Body of pancreas (tissue), 4 donors: ENCODE data around the gene ICE1. TPM values are rescaled to one million over a fixed set of nuclear protein-coding genes. Genes with fewer than 3 reads are reported as not detected.
"Not testable (repeated sequence)": the region's sequence is repeated elsewhere in the genome, so short reads cannot be mapped to it uniquely, and the experiment has no call there.

Experiments
- ATAC-seq: fragments of 150-250 bp; one replicate; pipeline ENCODE4 v1.9.1; 2016
- DNase-seq, 4 donors: peaks; one replicate each; pipeline ENCODE4 v3.0.0-alpha.2; 2019
- H3K27ac ChIP-seq, 4 donors: fragments of 200-600 bp; sonication (generic); 1 replicate in 3 of 4; 2 replicates in 1 of 4; pipeline versions ENCODE4 v1.5.1 to v1.6.1; 2016 to 2019; ENCODE audit warnings: mild to moderate bottlenecking in 1 of 4, mixed read lengths in 1 of 4, moderate library complexity in 1 of 4
- H3K27me3 ChIP-seq, 2 donors: fragments of 200-600 bp; sonication (generic); one replicate each; pipeline ENCODE4 v1.6.0; 2016; ENCODE audit warnings: mild to moderate bottlenecking in 1 of 2
- H3K36me3 ChIP-seq, 2 donors: fragments of 200-600 bp; sonication (generic); replicated peaks in 1 of 2; 2 replicates each; pipeline ENCODE4 v1.5.1; 2016; ENCODE audit warnings: low read depth in 2 of 2; ENCODE audit not compliant: insufficient read depth in 1 of 2
- H3K4me1 ChIP-seq: fragments of 200-600 bp; sonication (generic); one replicate; pipeline ENCODE4 v1.6.0; 2016
- H3K4me3 ChIP-seq, 2 donors: fragments of 200-600 bp; sonication (generic); 1 replicate in 1 of 2; 2 replicates in 1 of 2; pipeline ENCODE4 v1.5.1; 2016 to 2019
- H3K9me3 ChIP-seq, 3 donors: fragments of 200-600 bp; sonication (generic); 1 replicate in 2 of 3; 2 replicates in 1 of 3; pipeline ENCODE4 v1.5.1; 2016
- POLR2A ChIP-seq, 3 donors: fragments of 450-650 bp; IDR thresholded peaks; one replicate each; pipeline ENCODE4 v1.6.1; 2016; ENCODE audit warnings: antibody characterized with exemption in 3 of 3, mild to moderate bottlenecking in 2 of 3
- WGBS, 2 donors: methylation state at CpG; one replicate each; pipeline ENCODE4 v1.1.5; 2017; 5-methylcytosine and 5-hydroxymethylcytosine counted together
- intact Hi-C: fragments of 100-400 bp; cut with DNase I; formaldehyde crosslinking; loops from one replicate; pipeline ENCODE4 v1.15.1; 2023
- total RNA-seq, 2 donors: library from RNA; depleted of rRNA; stranded (reverse); fragments of >200 nt; gene quantifications; one replicate each; pipeline ENCODE4 v1.1.0, GENCODE V29; 2016
- TF ChIP-seq, protein P1 (sequence below), 7 experiments: fragments of 450-650 bp in 4 of 7; fragments of 200-600 bp in 3 of 7; sonication (generic) in 3 of 7; IDR thresholded peaks; one replicate each; pipeline ENCODE4 v1.5.1; 2016 to 2019; ENCODE audit warnings: antibody characterized with exemption in 7 of 7

Gene ICE1
- total RNA-seq, 2 donors from 2014 or later: 13.5 to 15.6 TPM

DNA sequence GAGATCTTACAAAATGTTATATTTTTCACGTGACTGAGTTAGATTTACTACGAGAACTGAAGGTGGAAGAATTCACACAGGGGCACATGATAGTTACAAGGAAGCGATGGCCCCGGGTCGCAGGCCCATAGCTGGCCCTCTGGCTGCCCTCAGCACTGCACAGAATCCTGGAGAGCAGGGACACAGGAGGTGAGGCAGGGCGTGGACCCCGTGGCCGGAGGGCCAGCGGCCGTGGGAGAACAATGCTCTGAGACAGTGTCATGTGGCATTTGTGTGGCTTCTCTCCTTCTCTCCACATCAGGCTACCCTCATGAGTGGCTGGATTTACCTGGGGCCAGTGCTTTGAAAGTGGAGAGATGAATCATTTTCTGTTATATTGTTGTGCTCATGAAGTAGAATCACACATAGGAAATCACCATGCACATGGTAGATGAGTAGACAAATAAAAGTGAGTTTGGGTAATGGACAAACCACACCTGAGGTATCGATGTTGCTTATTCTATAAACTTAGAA is 89.5 kb downstream of the ICE1 start:
- 82 to 83% methylated on average over 11 of the region's 11 CpGs for WGBS, 2 donors
- ATAC-seq (no peak), DNase-seq (no peak)
- Histone ChIP-seq H3K27ac (no peak overlapping the region), H3K9me3 (no peaks in the 10 kb centered on the region), H3K4me1 (no peaks in the 10 kb centered on the region), H3K4me3 (no peak overlapping the region), H3K27me3 (no peaks in the 10 kb centered on the region), H3K36me3 (no peaks in the 10 kb centered on the region)
- TF ChIP-seq POLR2A (IDR thresholded peaks at IDR 0.05): no peak
- TF ChIP-seq, protein P1, sequence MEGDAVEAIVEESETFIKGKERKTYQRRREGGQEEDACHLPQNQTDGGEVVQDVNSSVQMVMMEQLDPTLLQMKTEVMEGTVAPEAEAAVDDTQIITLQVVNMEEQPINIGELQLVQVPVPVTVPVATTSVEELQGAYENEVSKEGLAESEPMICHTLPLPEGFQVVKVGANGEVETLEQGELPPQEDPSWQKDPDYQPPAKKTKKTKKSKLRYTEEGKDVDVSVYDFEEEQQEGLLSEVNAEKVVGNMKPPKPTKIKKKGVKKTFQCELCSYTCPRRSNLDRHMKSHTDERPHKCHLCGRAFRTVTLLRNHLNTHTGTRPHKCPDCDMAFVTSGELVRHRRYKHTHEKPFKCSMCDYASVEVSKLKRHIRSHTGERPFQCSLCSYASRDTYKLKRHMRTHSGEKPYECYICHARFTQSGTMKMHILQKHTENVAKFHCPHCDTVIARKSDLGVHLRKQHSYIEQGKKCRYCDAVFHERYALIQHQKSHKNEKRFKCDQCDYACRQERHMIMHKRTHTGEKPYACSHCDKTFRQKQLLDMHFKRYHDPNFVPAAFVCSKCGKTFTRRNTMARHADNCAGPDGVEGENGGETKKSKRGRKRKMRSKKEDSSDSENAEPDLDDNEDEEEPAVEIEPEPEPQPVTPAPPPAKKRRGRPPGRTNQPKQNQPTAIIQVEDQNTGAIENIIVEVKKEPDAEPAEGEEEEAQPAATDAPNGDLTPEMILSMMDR (IDR thresholded peaks at IDR 0.05): no peak
- intact Hi-C loops: no loop called here

DNA sequence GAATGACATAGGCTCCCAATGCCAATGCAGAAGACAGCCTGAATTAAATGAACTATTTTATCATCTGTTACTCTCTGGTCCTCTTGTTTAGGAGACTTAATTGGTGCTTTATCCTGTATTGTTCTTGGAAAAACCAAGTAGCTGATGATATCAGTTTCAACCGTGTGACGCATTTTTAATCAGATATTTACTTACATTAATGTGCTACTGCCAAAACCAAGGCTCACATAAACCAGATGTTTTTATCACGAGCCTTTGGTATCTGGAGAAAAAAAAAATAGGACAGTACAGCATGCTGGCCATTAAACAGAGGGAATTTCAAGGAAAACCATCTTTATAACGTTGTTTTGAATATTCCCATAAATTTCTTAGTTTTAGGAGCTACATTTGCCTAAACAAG is 90.1 kb downstream of the ICE1 start:
- ATAC-seq: no peak
- no peaks in the 10 kb centered on the region for H3K27me3 ChIP-seq
- no peak for DNase-seq
- intact Hi-C loops: no loop called here
- 33 to 40% methylated on average over 4 of the region's 4 CpGs for WGBS, 2 donors
- H3K36me3 ChIP-seq: no peaks in the 10 kb centered on the region
- no peak overlapping the region for H3K27ac ChIP-seq
- H3K4me3 ChIP-seq: no peak overlapping the region
- H3K4me1 ChIP-seq: no peaks in the 10 kb centered on the region
- no peak for TF ChIP-seq POLR2A (IDR thresholded peaks at IDR 0.05)
- TF ChIP-seq, protein P1 (IDR thresholded peaks at IDR 0.05): no peak
- no peaks in the 10 kb centered on the region for H3K9me3 ChIP-seq

DNA sequence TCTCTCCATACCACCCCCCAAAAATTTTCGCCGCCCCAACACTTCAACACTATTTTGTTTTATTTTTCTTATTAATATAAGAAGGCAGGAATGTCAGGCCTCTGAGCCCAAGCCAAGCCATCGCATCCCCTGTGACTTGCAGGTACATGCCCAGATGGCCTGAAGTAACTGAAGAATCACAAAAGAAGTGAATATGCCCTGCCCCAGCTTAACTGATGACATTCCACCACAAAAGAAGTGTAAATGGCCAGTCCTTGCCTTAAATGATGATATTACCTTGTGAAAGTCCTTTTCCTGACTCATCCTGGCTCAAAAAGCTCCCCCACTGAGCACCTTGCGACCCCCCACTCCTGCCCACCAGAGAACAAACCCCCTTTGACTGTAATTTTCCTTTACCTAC is 98.1 kb downstream of the ICE1 start:
- ATAC-seq, H3K4me1 ChIP-seq, H3K36me3 ChIP-seq, H3K27me3 ChIP-seq, DNase-seq, intact Hi-C loops, H3K27ac ChIP-seq, H3K4me3 ChIP-seq, H3K9me3 ChIP-seq: not testable (repeated sequence)
- WGBS, 2 donors: 74 to 91% methylated on average over 2 to 4 of the region's 4 CpGs

DNA sequence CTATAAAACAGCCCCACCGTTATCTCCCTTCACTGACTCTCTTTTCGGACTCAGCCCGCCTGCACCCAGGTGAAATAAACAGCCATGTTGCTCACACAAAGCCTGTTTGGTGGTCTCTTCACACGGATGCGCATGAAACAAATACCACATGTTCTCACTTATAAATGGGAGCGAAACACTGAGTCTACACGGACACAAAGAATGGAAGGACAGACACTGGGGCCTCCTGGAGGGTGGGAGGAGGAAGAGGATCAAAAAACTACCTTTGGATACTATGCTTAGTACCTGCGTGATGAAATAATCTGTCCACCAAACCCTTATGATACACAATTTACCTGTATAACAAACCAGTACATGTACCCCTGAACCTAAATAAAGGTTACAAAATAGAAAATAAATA is 98.6 kb downstream of the ICE1 start:
- H3K4me3 ChIP-seq: no peak overlapping the region
- TF ChIP-seq POLR2A (IDR thresholded peaks at IDR 0.05): no peak
- TF ChIP-seq, protein P1 (IDR thresholded peaks at IDR 0.05): no peak
- H3K9me3 ChIP-seq: no peaks in the 10 kb centered on the region
- H3K4me1 ChIP-seq: no peaks in the 10 kb centered on the region
- DNase-seq: no peak
- 66 to 72% methylated on average over 8 of the region's 8 CpGs for WGBS, 2 donors
- no peaks in the 10 kb centered on the region for H3K27me3 ChIP-seq
- intact Hi-C loops: no loop called here
- ATAC-seq: no peak
- no peak overlapping the region for H3K27ac ChIP-seq
- H3K36me3 ChIP-seq: no peaks in the 10 kb centered on the region

DNA sequence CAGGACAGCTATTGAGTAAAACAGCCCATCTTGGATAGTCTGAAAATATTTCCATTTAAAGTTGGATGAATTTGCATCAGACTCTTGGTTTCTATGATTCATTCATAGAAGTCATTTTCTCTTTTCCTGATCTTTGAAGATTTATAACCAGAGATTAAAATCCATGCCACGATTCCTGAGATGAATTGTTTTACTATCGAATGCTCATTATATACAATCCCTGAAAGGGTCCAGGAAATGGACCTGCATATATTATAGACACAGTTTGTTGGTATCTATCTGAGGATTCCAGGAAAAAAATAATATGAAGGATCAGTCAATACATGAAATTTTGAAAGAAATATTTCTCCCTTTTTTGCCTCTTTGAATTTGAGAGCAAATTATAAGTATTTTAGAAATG is 99.0 kb downstream of the ICE1 start:
- H3K36me3 ChIP-seq: no peaks in the 10 kb centered on the region
- ATAC-seq (no peak), DNase-seq (no peak)
- H3K9me3 ChIP-seq: no peaks in the 10 kb centered on the region
- TF ChIP-seq, protein P1 (IDR thresholded peaks at IDR 0.05): no peak
- TF ChIP-seq POLR2A (IDR thresholded peaks at IDR 0.05): no peak
- no peak overlapping the region for H3K27ac ChIP-seq
- H3K27me3 ChIP-seq: no peaks in the 10 kb centered on the region
- H3K4me3 ChIP-seq: no peak overlapping the region
- intact Hi-C loops: no loop called here
- no peaks in the 10 kb centered on the region for H3K4me1 ChIP-seq
- WGBS, 2 donors: 63 to 77% methylated on average over 2 of the region's 2 CpGs
